Measurements from ENCODE around the gene THTPA. TPM values are rescaled to one million over a fixed set of nuclear protein-coding genes. Genes with fewer than 3 reads are reported as not detected.
"Not testable (repeated sequence)": the region's sequence is repeated elsewhere in the genome, so short reads cannot be mapped to it uniquely, and the experiment has no call there.

The THTPA gene
- total RNA-seq, 1 donor from 2014 or later, result 16.8 TPM

DNA sequence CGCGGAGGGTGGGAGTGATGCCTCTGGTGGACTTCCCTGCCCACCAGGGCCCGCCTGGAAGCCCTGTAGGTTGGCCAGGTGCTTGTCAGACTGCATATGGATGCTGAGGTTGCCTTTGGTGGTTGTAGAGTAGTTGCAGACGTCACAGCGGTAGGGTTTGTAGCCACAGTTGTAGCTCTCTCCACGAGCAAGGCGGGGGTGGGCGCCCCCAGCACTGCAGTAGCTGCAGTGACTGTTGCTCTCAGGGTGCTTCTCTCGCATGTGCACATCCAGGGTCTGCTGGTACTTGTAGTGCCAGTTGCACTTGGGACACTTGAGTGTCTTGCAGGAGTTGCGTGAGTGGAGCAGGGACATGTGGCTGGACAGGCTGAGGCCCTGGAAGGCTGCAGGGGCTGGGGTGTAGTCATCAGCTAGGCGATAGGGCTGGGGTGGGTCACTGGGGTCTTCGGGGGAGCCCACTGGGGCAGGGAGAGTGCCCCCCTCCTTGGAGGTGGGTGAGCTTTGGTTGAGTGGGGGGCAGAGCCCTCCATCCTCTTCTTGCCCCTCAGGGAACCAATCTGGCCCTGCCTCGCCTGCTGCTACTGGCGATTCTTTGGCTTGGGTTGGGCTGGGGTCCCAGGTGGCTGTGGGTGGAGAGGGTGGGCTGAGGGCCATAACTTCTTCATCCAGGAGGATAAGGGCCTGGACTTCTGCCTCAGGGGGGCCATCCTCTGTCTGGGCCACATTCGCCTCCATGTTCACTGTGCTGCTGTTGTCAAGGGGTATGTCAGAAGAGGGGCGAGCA lies 22.2 kb upstream of the THTPA start:
- DNase-seq, result no peak

DNA sequence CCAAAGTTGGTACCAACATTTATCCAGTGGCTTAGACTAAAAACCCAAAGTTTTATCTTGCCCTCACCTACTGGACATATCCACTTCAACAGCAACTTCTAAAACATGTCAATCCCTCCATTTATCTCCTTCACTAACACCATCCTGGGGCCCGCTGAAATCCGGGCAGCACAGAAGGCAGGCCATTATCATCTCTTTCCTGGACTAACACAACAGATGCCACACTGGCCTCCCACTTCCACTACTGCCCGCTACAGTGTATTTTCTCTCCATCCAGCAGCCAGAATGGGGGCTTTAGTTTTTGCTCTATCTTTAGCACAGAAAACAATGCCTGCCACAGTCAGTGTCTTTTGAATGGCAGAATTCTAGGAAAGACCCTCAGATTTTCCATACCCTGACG lies 20.1 kb upstream of the THTPA start:
- DNase-seq, result no peak

DNA sequence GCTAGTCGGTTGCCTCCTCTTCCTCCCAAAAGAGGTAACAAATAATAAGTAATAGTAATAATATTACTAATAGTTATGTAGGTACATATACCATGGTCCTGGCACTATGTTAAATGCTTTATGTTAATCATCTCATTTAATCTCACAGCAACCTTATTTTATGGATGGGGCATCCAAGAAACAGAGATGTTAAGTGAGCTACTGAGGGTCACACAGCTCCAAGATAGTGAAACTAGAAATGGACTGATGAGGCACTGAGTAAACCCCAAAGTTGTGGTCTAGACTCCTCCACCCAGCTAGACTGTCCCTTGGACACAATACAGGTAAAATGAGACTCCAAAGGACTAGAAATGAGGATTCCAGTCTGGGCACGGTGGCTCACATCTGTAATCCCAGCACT lies 19.6 kb upstream of the THTPA start:
- no peak for DNase-seq

DNA sequence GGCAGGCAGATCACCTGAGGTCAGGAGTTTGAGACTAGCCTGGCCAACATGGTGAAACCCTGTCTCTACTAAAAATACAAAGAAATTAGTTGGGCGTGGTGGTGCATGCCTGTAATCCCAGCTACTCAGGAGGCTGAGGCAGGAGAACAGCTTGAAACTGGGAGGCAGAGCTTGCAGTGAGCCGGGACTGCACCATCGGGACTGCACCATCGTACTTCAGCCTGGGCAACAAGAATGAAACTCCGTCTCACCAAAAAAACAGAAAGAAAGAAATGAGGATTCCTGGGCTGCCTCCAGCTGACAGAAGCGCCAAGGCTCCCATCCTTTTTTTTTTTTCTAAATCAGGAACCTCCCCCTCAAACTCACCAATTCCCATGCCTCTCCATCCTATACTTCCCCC lies 19.2 kb upstream of the THTPA start:
- not testable (repeated sequence) for DNase-seq

DNA sequence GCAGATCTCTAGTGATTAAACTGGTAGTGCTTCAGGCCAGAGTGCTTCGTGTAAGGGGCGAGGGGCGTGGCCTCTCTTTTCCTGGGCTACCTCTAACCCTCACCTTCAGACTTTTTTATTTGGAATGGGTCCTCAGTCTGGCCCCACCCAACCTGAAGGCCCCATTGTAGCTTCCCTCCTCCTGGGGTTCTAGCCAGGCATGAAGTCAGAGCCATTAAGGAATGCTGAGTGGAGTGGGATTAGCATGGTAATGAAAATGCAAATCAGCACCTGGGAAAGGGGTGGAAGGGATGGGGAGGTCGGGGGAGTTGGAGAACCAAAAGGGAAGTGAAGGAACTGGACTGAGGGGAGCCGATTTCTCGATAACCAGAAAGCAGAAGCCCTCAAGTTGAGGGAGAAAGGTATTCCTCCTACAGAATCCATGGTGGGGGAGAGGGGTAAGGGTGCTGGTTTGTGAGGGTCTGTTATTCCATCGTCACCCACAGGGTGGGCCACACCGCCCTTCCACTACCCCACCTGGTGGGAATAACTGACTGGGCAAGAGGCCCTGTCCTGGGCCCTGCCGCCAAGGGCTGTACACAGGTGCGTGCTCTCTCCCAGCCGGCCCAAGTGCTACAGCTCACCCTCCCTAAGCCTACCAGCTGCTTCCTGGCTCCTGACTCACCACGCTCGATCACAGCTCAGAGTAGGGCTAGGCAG lies 18.6 kb upstream of the THTPA start:
- no peak for DNase-seq

DNA sequence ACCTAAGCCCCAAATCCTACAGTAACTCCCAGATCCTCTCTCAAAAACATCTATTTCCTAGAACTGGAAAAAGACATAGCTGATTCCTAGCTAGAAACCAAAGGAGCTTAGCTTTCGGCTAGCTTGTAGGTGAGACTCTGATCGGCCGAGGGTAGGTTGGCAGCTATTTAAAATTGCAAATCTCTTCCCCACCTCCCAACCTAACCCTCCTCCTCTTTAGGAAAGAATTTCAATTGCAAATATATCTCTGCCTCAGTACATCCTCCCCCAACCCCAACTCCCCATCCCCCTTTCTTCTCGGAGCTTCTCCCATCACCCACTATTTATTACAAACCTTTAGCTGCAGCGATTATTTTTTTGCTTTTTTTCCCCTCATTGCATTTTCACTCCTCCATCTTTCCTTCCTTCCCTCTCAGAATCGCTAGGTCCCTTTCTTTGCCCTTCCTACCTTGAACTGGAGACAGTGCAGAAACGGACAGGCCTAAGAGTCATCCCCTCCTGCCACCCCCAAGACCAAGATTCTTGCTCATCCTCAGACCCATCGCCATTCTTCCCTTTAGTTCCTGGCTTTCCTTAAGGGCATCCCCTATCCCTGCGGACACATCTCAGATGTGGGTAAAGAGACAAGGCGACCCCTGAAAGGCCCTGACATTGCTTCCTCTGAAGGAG lies 17.9 kb upstream of the THTPA start:
- DNase-seq, result no peak

DNA sequence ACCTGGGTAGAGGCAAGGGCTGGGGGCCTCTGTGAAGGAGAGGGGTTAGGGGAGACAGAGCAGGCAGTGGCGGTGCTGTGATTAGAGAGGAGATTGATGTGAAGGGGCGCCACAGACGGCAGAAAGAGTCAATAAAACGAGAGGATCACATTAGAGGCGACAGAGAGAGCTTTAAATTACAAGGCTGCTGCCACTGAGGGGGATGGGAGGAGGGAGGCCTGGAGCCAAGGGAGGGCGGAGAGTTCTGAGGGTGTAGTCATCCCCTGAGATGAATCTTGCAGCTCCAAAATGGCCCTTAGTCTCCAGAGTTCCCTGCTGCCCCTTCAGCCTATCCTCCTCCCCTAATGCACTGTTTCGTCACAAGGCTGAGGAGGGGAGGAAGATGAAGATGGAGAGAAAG lies 17.3 kb upstream of the THTPA start:
- DNase-seq, result no peak

DNA sequence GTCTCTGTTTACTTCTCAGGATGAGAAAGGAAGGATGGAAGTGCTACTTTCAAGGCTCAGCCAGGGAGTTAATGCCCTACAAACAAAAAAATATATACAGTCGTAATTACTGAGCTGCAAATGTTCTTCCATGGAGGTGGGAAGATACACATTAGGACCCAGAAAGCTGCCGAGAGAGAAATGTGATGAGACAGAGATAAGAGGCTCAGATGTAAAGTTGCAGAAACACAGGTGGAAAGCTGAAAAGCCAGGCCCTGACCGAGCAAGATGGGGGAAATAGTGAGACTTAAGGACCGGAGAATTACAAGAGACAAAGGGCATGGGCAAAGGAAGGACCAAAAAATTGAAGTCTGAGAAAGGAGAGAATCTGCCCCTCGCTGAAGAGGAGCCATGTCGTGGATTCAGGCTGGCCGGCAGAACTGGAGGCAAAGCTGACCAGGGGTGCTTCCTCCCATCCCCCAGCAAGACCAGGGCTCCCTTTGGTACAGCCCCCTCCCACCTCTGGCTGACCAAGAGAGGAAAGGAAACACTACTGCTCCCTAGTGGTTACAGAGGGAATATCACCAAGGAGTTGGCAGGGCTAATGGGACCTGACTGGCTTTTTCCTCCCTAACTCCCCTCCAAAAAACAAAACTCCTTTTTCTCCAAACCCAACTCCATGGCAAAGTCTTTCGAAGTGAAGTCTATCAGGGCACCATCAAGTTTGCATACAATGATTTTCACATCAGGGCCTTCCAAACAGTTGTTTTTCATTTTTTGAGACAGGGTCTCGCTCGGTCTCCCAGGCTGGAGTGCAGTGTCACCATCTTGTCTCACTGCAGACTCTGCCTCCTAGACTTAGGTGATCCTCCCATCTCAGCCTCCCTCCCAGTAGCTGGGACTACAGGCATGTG lies 16.6 kb upstream of the THTPA start:
- peak; percentile 68 for DNase-seq

DNA sequence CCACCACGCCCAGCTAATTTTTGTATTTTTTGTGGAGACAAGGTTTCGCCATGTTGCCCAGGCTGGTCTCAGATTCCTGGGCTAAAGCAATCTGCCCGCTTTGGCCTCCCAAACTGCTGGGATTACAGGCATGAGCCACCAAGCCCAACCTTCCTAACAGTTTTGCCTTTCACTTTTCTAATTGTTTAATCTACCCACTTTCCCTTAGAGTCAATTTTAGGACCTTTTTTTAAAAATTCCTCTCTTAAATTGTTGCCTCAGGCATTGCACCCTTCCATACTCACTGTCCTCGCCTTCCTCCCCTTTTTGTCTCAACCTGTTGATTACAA lies 16.0 kb upstream of the THTPA start:
- DNase-seq, result no peak

DNA sequence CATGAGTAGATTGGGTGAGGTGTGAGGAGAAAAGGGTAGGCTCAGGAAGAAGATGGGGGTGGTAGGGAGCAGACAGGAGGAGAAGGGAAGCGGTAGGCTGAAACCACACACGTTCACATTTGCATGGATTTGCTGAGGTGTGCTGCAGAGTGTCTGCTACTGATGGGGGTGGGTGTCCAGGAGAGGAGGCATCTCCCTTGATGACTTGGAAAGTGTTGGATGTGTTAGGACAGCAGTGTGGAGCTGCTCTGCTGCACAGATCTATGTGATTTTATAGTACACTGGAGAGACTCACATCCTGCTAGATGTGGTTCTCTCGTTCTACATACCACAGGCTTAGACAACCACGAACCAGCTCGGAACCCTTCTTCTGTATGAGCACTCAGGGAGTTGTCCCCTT lies 13.8 kb upstream of the THTPA start:
- DNase-seq, result no peak

DNA sequence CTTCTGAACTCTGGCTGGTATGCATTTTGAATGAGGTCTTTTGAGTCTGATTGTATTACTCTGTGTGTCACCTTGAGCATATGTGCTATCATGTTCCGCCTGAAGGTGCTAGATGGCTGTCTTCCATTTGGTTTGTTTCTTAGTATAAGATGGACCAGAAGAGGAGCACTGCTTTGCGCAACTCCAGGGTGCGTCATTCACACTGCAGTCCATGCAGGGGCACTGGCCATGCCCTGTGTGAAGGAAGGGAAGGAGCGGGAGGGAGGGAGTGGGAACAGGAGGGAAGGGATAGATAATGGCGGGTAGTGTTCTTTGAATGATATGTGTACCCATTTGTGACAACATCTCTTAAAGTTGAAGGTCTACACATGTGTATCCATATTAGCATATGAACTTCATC lies 12.7 kb upstream of the THTPA start:
- DNase-seq, result no peak

DNA sequence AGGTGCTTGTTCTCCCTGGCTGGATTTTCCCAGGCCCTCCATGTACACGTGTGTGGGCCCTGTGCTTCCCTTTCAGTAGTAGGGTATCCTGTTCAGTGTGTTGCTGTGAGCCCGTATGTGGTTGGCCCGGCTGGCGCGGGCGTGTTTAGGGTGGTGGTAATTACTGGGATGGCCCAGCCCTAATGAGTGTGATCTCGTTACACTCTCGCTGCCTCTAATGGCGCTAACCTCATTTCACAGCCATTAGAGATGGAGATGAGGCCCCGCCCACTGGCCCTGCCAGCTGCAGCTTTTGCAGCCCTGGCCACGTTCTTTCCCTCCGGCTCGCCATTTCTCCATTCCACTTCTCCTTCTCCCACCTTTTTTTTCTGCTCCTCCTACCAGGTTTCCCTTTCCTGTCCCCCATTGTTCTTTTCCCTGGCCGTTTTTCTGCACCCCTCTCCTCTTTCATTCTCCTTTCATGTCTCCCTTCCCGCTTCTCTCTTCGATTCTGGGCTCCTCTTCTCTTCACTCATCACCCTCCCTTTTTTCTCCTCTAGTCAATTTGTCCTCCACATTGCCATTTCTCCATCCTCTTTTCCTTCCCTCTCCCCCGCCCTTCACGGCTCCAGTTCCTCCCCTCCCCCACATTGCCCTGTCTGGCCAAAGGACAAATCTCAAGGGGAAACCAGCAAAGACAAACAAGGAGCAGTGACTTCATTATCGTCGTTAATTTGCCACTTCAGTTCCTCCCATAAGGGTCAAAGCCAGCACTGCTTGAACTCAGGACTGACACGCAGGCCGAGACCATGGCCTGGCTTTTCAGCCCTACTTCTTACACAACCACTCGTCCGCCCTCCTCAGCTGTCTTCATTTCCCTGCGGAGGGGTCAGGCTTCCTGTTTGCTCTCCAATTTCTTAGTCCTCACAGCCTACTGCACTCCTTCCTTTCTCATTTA lies 11.3 kb upstream of the THTPA start:
- DNase-seq, result peak; percentile 50

DNA sequence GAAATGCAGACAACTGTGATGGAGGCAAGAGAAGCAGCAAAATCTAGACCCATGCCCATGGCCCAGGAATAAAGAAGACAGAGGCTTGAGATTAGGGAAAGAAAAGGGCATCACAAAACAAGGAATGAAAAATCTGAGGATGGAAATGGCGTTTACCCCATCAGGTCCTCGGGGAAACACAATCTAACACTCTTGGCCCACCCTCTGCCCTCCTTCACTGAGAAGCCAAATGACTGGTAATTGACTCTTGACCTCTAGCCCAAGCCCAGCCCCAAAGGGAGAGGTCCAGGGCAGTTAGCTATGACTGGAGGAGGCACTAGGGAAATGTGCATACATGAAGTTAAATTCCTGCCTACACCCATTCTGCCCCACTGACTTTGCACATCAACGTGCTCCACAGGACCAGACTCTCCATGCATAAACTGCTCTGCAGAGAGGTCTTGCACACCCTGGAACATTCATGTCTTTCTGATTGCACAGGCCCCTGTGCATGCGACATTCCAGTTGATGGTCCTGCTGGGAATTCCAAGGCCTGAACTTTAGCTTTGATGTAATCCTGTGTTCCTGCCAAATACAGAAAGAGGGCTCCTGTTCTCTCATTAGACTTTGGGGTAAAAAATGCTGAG lies 10.2 kb upstream of the THTPA start:
- DNase-seq, result no peak

DNA sequence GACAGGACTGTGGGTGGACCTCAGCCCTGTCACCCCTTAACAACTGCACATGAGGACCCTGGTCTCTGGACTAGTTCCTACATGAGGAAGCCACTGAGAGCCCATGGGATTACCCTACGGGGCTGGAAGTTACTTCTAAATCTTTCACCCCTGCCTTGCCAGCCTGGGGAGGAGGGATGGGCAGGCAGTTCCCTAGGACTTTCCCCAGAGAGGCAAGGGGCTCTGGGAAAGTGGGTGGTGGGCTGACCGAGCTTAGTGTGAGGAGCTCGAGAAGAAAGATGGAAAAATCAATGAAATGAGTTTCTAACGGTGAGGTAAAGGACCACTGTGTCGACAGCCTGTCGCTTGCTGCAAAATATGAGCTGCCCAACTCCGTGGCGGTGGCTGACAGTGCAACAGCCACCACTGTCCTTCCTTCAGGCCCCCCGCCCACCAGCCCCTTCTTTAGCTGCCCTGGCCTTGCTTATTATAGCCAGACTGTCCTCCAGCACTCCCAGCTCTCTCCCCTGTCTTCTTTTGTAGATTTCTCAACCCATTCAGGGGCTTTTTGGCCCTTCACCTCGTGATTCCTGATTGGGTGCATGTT lies 9.5 kb upstream of the THTPA start:
- DNase-seq, result no peak

DNA sequence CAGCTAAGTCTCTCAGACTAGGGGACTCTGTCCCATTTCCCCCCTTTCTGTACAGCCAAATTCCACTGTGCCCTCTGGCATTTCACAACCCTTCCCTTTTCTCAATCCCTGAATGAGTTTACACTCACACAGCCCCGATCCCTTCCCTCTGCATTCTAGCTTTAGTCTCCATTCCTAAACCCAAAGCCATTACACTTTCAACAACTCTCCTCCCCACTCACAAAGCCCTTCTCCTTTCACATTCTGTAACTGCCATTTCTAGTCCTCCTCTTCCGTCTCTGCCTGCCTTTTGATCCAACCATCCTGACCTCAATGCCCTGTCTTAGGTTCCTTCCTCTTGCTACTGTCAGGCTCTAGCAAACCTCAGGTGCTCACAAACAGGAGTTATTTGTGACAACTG lies 8.1 kb upstream of the THTPA start:
- no peak for DNase-seq

DNA sequence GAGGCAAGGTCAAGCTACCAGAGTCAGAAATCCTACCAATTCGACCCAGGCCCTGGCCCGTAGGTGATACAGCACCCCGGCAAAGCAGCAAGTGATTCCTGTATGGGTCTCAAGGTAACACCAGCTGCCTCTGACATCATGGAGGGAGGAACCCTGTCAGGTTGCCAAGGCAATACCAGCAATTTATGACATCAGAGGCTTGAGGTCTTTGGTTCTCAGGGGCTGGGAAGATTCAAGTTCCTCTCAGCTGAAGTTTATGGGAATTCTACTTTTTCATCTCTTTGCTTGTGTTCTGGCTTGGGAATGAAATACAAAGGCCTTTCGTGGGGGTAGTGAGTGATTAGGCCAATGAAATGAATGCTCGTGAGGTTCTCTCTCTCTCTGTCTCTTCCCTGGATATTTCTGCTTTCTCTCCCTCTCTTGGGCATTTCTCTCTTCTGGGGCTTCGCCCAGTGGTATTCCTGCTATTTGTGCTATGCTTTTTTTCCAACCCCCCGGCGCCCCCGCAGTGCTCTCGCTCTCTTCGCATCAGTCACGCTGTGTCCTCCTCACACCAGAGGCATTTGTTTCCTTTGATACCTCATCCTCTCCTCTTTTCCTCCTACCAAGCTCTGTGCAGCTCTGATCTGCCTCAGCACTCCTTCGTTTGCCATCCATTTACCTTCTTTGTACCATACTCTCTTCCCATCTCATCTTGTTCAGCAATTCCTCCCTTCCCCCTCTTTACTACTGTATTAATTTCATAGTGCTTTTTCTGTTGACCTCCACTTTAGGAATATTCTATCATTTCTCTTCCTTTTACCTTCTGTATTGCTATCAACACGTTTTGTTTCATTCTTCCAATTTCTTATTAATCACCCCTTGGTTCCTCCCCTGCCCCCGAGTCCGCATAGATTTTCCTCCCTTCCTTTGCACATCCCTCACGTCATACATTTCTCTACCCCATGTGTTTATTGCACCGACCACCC lies 7.4 kb upstream of the THTPA start:
- no peak for DNase-seq

DNA sequence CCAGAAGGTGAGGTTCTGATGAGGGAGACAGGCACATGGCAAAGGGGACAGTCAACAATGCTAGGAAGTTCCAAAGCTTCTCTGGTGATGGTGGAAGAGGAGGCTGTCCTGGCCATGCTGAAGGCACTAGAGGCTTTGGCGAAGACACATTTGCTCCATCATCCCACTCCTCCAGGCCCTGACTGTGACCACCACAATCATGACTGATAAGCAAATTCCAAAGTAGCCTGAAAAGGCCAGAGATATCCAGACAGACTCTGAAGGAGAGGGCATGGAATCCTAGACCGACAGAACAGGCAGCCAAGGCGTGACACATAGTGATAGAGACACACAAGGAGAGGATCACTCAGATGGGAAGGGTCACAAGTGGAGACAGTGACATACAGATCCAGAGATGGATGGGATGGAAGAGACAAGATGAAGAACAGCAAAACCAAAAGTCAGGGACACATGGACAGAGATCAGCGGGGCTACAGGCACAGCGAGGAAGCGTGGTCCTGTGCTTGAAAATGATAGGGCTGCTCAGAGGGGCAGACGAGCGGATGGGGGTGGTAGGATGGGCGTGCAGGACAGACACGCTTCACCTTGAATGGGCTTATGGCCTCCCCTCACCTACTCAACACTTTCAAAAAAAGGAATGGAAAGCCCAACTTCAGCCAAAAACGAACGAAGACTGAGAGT lies 5.8 kb upstream of the THTPA start:
- DNase-seq, result no peak

DNA sequence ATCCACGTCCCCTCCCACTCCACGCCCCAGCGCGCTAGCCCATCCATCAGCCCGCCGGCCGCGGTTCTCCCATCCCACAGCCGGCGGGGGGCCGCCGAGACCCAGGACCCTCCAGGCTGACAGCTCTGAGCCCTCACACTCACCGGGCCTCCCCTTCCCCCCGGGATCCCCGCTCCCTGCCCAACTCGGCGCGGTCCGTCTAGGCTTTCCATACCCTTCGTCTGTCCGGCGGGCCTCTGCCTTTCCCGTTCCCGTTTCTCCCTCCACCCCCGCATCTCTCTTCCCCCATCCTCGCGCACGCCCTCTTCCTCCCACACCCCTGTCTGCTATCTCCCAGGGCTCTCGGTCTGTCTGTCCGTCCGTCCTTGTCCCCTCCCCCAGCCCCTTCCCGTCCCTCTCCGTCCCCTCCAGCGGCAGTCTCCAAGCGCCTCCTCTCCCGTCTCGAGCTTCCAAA lies 5.2 kb upstream of the THTPA start:
- DNase-seq, result no peak
